IPS DF 19.7 (cell line): ENCODE results near the gene GPATCH2.
"Not testable (repeated sequence)": the region's sequence is repeated elsewhere in the genome, so short reads cannot be mapped to it uniquely, and the experiment has no call there.

Experiments used
- DNase-seq: peaks from one replicate; pipeline ENCODE4 v3.0.0-alpha.2; 2013; ENCODE audit warnings: low read depth, low spot score

Gene GPATCH2

DNA sequence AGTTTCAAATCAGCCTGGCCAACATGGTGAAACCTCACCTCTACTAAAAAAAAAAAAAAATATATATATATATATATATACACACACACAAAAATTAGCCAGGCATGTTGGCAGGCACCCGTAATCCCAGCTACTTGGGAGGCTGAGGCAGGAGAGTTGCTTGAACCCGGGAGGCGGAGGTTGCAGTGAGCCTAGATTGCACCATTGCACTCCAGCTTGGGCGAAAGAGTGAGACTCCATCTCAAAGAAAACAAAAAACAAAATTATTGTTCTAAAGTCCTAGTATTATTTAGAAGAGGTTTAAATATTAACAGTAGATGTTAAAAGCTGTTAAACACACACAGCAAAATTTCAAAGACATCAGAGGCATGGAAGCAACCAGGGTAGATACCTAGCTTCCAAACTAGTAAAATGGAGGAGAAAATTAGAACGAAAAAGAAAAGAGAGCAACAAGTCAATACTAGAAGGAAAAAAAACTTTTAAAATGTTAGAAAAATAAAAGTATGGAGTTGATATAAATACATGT is 46.5 kb downstream of the GPATCH2 start:
- not testable (repeated sequence) for DNase-seq

DNA sequence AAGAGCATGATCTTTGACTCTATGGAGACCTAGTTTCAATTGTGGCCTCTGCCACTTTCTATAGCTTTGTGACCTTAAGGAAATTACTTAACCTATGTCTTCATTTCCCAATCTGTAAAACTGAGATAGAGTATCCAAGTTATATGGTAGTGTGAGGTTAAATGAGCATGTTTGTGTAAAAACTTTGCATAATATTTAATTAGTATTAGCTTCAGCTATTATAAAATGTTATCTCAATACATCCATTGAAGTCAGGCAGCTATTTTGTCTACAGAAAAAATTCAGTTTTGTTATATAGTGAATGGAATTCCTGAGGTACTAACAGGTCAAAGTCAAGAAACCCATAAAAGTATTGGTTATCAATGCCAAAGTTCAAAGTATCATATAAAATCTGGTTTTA is 53.6 kb downstream of the GPATCH2 start:
- DNase-seq = no peak

DNA sequence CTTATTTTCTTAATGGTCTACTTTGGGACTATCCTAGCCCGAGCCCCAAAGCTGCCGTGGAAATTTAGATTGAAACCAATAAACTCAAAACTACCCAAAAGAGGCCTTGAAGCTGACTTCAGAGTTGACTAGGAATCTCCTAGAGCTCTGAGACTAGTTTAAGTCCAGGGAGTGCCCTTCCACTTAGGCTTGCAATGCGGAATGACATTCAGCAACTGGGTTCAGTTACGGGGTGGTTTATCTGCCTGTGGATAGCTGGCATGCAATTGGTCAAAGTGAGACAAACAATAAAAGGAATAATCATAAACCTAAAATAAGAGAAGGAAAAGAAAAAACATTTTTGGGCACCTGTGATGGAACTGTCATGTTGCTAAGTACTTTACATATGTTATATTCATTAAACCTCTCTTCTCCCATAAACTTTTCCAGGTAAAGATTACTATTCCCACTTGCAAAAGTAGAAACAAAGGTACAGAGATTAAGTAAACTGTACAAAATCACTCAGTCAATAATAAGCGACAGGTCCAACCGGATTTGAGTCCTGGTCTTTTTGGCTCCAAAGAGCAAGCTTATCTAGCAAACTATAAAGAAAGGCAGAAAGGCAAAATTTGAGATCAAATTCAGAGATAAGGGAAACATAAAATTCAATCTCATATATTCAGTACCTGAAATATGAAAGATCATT is 56.5 kb downstream of the GPATCH2 start:
- no peak for DNase-seq

DNA sequence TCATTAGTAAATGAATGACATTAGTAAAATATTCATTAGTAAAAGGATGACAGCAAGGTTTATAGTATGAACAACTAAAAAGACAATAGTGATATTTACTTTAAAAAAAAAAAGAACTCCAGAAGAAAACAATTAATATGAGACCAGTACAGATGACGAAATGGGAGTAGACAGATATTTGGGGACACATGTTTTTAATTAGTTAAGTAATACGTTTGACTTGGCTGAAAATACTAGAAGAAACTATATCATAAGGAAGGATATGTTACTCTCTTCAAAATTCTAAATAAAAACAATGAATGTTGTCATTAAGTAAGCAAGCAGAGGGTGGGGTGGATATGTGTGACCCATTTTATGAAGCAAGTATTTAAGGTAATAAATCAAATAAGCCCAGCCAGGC is 61.9 kb downstream of the GPATCH2 start:
- DNase-seq = no peak

DNA sequence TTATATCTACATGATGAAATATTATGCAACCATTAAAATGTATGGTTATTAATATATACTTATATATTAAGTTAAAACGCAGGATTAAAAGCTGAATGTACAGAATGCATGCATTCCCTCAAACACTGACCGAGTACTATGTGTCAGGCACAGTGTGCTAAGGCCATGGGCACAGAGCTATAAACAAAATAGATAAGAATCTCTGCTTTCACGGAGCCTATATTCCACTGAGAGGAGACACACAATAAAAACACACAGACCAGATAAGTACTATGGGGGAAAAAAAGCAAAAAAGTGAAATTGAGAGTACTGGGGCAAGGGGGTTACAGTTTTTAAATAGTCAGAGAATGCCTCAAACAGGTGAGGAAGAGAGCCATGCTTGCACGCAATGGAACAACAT is 62.7 kb downstream of the GPATCH2 start:
- no peak for DNase-seq

DNA sequence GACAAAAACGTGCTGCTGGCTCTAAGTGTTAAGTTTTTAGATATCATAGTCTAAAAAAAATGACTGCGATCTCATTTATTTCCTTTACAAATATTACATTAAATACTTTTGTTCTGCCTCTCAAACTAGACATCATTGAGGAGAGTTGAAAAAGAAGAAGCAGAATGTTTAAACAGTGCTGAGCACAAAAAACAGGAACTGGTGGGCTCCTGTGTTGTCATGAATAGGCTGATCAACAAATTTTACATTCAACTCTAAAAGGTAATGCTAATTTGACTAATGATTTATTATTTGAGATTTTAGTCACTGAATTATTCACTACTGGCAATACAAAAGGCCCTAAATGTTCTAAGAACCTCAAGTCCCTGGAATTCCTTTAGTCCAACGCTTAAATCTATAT is 66.1 kb downstream of the GPATCH2 start:
- no peak for DNase-seq

DNA sequence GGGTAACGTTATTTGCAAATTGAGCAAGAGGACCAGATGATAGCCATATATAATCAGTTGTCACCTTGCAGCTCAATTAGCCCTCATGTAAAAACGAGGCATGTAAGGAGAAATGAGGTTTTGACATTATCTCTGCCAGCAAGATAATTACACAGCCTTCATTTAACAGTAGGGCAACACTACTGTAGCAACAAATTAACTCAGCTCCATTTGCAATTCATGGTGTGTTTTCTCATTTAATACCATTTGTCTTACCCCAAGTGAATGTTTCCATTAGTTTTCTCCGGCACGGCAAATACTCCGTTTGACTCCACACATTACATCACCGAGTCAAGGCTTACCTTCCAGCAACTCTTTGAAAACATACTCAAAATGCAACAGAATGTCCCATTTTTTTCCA is 66.7 kb downstream of the GPATCH2 start:
- DNase-seq = no peak

DNA sequence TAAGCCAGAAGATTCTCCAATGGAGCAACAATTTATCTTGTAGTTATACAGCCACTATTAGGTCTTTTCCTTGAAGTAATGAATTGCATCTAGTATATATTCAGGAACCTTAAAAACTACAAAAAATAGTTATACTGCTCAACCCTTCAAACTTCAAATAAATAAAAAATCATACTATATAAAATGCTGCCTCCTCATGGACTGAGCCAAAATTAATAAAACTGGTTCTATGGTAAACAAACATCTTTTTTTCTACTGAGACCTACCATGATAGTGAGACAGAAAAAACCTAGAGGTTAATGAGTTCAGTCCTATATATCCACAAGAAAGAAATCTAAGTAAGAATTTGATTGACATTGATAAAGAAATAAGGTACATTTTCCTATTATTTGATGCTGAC is 67.7 kb downstream of the GPATCH2 start:
- DNase-seq = no peak

DNA sequence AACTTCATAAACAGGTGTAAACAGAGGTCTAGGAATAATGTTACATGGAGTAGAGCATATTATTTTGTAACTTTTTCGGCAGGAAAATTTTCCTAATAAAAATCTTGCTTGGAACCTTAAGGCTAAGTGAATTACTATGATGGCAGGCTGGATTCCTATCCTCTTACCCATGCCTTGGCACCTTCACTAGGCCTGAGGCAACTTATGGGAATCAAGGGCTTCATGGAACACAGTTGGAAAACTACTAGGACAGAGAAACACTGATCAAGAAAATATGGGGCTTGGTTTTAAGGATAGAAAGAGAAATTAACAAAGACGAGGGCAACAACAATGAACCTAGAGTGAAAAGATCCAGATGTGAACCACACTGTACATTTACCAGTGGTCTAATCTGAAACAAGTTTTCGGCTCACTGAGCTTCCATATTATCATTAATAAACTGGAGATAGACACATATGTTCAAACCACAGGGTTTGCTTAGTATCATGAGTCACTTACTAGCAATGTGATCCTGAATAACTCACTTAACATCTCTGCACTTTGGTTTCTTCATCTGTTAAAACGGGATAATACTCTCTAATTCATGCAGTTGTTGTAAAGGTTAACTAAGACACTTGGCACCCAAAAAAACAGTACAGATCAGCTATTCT is 68.5 kb downstream of the GPATCH2 start:
- DNase-seq = no peak

DNA sequence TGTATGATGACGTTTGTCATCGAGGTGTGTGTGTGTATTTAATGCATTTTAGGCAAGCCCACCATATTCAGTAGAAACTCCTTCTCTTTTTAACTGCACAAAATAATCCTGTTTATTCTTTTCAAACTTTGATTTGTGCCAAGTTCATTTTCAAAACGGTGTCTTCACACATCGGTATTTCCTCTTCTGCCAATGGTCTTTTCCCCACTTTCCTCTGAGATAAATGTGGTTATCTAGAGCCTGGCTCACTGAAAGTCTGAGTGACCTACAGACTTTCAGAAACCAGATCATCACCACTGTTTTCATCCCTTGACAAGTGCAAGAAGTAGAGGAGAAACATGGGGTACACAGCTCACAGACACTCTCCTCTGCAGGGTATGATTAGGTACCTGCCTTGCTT is 69.4 kb downstream of the GPATCH2 start:
- no peak for DNase-seq

DNA sequence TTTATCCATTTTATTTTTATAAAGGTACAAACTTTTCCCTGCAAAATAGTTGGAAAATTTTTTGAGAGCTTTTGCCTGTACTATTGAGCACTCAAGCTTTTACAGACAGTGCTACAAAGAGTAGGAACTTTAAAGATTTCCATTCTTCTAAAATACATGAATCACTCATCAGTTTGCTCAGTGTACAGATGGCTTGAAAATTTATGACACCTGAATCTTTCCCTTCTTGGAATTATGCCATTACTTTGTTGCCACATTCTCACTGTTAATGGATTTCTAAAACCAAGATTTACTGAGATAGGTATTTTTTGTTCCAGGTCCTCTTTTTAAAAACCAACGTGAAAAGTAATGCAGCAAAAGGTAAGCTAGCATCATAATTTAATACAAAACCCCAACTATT is 76.0 kb downstream of the GPATCH2 start:
- DNase-seq = no peak

DNA sequence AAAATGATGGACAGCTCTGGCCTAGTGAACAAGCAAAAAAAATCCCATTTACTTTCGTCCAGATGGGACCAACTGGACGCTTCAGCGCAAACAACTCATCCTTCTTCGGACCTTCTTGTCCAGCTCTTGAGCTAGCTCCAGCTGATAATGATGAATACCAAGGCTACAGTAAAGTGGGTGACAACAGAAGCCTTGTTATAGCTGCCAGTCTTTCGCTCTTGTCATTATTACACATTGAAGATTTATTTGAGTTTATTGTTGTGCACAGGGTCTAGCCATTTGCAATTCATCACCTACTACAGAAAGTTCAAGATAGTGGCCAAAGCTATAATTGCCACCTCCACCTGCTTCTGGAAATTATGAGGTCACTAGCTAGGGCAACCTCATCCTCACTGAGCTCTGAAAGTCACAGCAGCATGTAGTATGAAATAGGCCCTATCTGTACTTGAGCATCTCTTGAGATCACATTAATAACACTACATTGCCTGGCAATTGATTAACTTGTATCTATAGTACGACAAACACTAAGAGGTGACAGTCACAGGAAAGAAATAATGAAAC is 76.9 kb downstream of the GPATCH2 start:
- no peak for DNase-seq

DNA sequence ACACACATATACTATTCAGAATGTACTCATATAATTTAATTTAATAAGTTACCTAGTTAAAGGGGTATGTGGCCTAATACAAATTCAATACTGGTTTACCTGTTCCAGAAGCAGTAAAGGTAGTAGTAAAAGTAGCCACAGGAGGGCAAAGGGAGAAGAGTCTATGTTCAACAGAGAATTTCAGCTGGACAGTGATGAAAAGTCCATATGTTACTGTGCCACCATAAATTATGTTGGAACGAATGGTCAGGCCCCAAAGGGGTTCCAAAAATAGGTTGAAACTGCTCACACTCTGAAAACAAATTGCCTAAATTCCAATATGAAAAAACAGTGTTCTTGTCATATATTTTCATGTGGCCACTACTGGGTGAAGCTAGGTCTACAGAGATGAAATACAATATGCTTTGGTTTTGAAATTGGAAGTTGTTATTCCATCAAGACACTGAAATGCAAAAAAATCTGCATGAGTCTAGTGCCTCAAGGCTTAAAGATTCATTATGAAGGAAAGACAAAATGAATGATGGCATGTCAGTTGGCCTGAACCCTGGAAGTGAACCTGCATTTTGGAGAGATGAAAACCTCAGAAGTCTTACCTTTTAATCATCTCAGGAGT is 78.4 kb downstream of the GPATCH2 start:
- no peak for DNase-seq

DNA sequence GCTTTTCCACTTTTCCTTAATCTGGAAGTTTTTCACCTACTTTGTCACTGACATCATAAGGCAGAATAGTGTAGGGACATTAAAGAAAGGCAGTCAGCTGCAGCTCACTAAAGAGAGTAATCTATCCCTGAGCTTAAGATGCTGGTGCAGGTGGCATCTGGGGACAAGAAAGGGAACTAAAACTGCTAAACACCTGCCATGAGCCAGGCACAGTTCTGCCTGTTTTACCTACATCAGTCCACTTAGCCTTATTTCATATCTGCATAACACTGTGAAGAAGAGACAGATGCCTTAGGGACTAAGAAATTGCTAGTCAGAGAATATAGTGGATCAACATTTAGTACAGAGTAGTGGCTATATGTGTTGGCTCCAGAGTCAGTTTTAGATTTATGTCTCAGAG is 88.1 kb downstream of the GPATCH2 start:
- DNase-seq = no peak

DNA sequence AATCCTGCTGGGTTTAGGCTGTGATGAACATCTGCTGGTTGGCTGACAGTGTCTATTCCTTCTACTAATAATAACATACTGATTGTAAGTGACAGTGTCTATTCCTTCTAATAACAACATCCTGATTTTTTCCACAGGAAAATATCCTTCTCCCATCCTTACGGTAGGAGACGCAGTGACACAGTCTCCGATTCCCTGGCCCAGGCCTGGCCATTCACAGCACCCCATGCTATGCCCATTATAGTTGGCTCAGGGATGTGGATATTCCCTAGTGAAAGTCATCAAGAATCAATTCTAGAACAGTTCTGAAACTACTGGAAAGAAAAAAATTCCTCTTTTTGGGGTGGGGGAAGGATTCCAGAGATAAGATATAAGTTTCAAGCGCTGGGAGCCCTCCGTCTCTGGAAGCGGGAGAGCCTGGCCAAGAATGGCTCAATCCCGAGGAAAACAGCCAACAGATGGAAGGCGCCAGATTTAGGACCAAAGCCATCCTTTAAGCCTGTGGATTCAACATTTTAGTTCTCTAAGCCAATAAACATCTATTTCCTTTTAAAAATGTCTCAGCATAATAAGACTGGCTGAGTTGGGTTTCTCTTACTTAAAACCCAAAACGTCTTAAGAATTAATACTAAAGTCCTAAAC is 88.6 kb downstream of the GPATCH2 start:
- no peak for DNase-seq

DNA sequence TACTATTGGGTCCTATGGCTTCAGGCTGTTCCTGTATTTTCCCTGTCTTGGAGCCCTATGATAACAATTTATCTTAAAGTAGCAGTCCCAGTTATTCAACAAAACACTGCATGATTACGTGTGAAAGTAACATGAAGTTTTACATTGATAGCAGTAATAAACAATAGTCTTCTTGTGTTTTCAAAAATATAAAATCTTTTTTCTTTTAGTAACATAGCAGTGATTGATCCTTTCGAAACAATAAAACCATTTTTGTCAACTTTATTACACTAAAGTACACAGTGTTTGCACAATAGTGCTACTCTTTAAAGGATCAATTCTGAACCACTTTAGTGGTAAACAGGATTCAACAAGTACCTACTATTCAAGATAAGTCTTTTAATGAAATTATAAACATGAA is 90.6 kb downstream of the GPATCH2 start:
- no peak for DNase-seq

DNA sequence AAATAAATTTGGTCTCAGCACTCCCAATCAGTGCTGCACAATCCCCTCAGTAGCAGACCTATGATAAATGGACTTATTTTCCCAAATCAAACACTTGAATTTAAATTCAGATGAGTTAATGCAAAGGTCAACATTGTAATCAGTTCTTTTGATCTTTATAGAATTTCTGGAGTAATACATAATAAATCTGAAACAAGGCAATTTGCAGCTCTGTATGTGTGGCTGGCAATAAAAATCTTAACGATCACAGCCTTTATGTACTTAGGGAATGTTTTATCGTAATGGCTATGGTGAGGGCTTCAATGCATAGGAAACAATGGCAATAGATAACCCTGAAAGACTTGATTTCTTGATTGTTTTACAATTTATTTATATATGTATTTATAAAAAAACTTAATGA is 91.4 kb downstream of the GPATCH2 start:
- no peak for DNase-seq

DNA sequence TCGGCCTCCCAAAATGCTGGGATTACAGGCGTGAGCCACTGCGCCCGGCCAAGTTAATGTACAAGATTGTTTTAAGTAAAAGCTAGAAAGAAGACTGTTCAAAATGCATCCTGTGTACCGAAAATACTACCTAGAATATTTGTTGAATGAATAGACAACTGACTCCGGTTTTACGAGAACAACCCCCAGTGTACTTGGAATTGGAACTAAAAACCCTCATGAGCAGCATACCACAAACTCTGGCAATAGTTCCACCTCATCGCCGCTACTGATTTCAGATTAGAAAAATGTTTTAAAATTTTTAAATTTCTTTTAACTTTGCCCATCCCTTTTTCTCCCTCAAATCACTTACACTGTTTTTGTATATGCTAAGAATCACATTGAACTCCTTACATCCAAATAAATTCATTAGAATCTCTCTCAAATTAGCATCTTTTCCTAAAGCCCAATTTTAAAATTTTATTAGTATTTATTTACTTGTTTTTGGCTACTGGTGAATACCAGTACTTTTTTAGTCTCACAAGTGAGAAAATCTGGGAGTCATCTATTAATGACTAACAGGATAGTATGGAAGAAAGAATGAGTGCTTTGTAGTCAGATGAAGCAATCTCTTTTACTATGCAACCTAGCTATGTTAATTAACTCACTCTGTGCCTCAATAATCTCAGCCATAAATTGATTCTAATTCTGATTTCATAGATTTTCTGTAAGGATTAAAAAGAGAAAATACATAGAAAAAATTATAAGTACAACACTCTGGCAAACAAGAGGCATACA is 95.1 kb downstream of the GPATCH2 start:
- no peak for DNase-seq

DNA sequence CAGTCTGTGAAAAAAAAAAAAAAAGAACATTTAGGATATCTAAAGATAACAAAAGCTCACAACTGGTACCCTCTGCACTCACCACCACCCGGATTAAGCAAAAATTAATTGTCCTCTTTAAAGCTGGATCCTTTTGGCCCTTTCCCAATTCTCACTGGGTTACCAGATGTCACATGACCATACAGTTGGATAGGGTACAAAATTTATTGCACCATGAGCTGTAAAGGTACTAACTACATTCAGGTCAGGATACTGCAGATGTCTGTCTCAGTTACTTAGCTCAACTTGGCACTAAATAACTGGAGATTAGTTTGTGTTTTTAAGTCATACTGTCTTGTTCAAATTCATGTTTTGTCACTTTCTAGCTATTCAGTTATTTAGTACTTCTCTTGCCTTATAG is 96.3 kb downstream of the GPATCH2 start:
- no peak for DNase-seq

DNA sequence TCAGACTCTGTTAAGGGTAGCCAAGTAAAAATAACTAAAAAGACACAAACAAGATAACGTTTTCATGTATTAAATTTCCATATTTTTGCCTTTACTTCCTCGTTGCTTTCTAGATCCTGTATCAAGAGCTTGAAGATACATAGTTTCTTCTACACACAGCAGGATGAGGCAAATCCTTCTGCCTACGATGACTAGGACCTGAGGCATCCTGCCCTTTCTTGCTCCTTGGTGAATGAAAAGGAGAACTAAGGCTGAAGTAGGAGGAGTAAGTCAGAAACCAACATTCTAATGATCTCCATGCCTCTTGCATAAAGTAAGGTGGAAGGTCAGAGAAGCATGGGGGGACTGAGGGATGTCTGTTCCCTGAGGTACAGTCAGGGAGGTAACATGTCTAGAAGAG is 102.6 kb downstream of the GPATCH2 start:
- DNase-seq = no peak

DNA sequence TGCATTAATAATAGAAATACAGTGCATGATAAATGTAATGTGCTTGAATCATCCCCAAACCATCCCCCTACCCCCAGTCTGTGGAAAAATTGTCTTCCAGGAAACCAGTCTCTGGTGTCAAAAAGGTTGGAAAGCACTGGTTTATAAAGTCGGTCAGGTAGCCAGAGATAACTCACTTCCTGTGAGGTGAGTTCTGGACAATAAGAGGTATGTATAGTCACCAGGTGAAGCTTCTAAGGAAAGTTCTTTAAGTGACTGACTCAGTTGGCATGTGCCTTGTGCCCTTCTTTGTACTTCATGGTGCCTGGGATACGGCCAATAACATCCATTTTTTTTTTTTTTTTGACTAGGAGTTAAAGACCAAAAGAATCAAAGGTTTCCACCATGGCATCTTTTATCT is 103.7 kb downstream of the GPATCH2 start:
- DNase-seq = no peak
